IPS-20b (cell line): ENCODE data around the gene CHST13.

ENCODE experiments used
- H3K27ac ChIP-seq: one replicate; pipeline ENCODE4 v1.5.1; 2013; ENCODE audit warnings: low read length
- H3K27me3 ChIP-seq: 2 replicates; pipeline ENCODE4 v1.6.1; 2013; ENCODE audit warnings: mild to moderate bottlenecking, low read length, inconsistent platforms; ENCODE audit not compliant: insufficient read depth
- H3K36me3 ChIP-seq: 2 replicates; pipeline ENCODE4 v1.6.1; 2013; ENCODE audit warnings: low read depth, mild to moderate bottlenecking, inconsistent platforms, low read length, moderate library complexity; ENCODE audit not compliant: insufficient read depth
- H3K4me1 ChIP-seq: 2 replicates; pipeline ENCODE4 v1.6.1; 2013; ENCODE audit warnings: mild to moderate bottlenecking, control low read depth, inconsistent platforms, low read length, moderate library complexity; ENCODE audit not compliant: insufficient read depth
- H3K4me3 ChIP-seq: 2 replicates; pipeline ENCODE4 v1.5.1; 2013; ENCODE audit warnings: mild to moderate bottlenecking, low read length, inconsistent platforms
- H3K9ac ChIP-seq: 2 replicates; pipeline ENCODE4 v1.6.1; 2013; ENCODE audit warnings: low read depth, mild to moderate bottlenecking, inconsistent platforms, low read length, moderate library complexity
- H3K9me3 ChIP-seq: 2 replicates; pipeline ENCODE4 v1.6.1; 2013; ENCODE audit warnings: mild to moderate bottlenecking, low read depth, low read length, inconsistent platforms; ENCODE audit not compliant: insufficient read depth

Gene CHST13

DNA sequence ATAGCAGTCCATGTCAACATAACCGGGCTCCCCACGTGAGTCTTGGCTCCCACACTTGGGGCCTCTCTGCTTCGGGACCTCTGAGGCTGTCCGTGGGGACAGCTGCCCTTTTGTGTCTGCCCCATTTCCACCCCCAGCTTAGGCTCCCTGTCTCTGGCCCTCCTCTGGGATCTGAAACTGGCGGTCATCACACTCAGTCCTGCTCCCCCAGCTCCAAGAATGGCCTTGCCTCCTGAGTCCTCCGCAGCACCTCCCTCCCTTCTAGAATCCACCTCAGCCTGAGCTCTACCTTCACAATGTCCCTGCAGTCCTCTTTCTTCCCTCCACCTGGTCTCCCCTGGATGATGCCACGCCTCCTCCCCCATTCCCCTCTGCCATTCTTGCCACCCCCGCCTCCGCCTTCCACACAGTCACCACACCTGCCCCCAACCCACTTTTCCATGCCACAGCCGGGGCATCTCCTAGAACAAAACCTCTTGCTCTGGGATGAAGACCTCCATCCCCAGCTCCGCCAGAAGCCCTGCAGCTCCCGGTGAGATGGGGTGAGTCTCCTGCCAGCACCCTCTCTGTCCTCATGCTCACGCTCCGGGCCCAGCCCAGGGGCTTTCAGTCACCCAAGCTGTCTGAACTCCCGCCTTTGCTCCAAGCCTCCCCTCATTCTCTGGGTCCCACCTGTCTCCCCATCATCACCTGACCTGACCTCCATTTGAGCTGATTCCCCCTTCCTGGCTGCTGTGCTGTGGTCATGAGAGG, 41.3 kb upstream of the CHST13 start:
- no peak overlapping the region for H3K9ac ChIP-seq
- H3K36me3 ChIP-seq, result no peaks in the 10 kb centered on the region
- H3K27me3 ChIP-seq, result no peaks in the 10 kb centered on the region
- H3K9me3 ChIP-seq, result no peaks in the 10 kb centered on the region
- no peak overlapping the region for H3K4me3 ChIP-seq
- H3K4me1 ChIP-seq, result peaks cover 18% of the 10 kb centered on the region
- no peak overlapping the region for H3K27ac ChIP-seq

- no peak overlapping the region for H3K4me3 ChIP-seq
- H3K9me3 ChIP-seq, result no peaks in the 10 kb centered on the region
- H3K9ac ChIP-seq, result no peak overlapping the region
- H3K36me3 ChIP-seq, result no peaks in the 10 kb centered on the region
- H3K27me3 ChIP-seq, result no peaks in the 10 kb centered on the region
- peaks cover 18% of the 10 kb centered on the region for H3K4me1 ChIP-seq
- no peak overlapping the region for H3K27ac ChIP-seq
Observed at GRCh38 chr3:126483321-126483761, 40.6 kb upstream of the CHST13 start.

- peaks cover 18% of the 10 kb centered on the region for H3K4me1 ChIP-seq
- H3K36me3 ChIP-seq, result no peaks in the 10 kb centered on the region
- peak overlapping the region; percentile 27; the same call in 1 of the 2 replicates for H3K9ac ChIP-seq
- H3K27me3 ChIP-seq, result no peaks in the 10 kb centered on the region
- no peak overlapping the region for H3K4me3 ChIP-seq
- H3K27ac ChIP-seq, result no peak overlapping the region
- no peaks in the 10 kb centered on the region for H3K9me3 ChIP-seq
Observed at GRCh38 chr3:126484148-126484547, 39.8 kb upstream of the CHST13 start.

GRCh38 chr3:126484662-126485061, 39.3 kb upstream of the CHST13 start:
- Histone ChIP-seq H3K27me3 (no peaks in the 10 kb centered on the region), H3K4me3 (peak overlapping the region; percentile 25; the same call in 1 of the 2 replicates), H3K4me1 (peaks cover 18% of the 10 kb centered on the region), H3K27ac (no peak overlapping the region), H3K9me3 (no peaks in the 10 kb centered on the region), H3K9ac (peak overlapping the region; percentile 59; the same call in 1 of the 2 replicates), H3K36me3 (no peaks in the 10 kb centered on the region)

- H3K4me1 ChIP-seq, result peaks cover 18% of the 10 kb centered on the region
- H3K27me3 ChIP-seq, result no peaks in the 10 kb centered on the region
- no peaks in the 10 kb centered on the region for H3K36me3 ChIP-seq
- H3K4me3 ChIP-seq, result peak overlapping the region; percentile 25; the same call in 1 of the 2 replicates
- no peak overlapping the region for H3K27ac ChIP-seq
- H3K9me3 ChIP-seq, result no peaks in the 10 kb centered on the region
- H3K9ac ChIP-seq, result peak overlapping the region; percentile 59; the same call in 1 of the 2 replicates
Observed at GRCh38 chr3:126485176-126485897, 38.6 kb upstream of the CHST13 start.

GRCh38 chr3:126485956-126486355, 38.0 kb upstream of the CHST13 start:
- H3K4me1 ChIP-seq, result peaks cover 18% of the 10 kb centered on the region
- H3K36me3 ChIP-seq, result no peaks in the 10 kb centered on the region
- no peak overlapping the region for H3K27ac ChIP-seq
- no peaks in the 10 kb centered on the region for H3K9me3 ChIP-seq
- no peaks in the 10 kb centered on the region for H3K27me3 ChIP-seq
- no peak overlapping the region for H3K9ac ChIP-seq
- no peak overlapping the region for H3K4me3 ChIP-seq

GRCh38 chr3:126486360-126486847, 37.6 kb upstream of the CHST13 start:
- Histone ChIP-seq H3K9ac (no peak overlapping the region), H3K4me3 (no peak overlapping the region), H3K4me1 (peaks cover 18% of the 10 kb centered on the region)

GRCh38 chr3:126487151-126487771, 36.7 kb upstream of the CHST13 start:
- Histone ChIP-seq H3K9ac (no peak overlapping the region), H3K27ac (no peak overlapping the region), H3K27me3 (no peaks in the 10 kb centered on the region), H3K4me1 (peaks cover 18% of the 10 kb centered on the region), H3K4me3 (no peak overlapping the region), H3K9me3 (no peaks in the 10 kb centered on the region), H3K36me3 (no peaks in the 10 kb centered on the region)

More at GRCh38 chr3:126486360-126486847, 37.6 kb upstream of the CHST13 start:
- no peak overlapping the region for H3K27ac ChIP-seq
- H3K9me3 ChIP-seq, result no peaks in the 10 kb centered on the region
- H3K36me3 ChIP-seq, result no peaks in the 10 kb centered on the region
- no peaks in the 10 kb centered on the region for H3K27me3 ChIP-seq

GRCh38 chr3:126488185-126488584, 35.8 kb upstream of the CHST13 start:
- H3K9ac ChIP-seq, result no peak overlapping the region

DNA sequence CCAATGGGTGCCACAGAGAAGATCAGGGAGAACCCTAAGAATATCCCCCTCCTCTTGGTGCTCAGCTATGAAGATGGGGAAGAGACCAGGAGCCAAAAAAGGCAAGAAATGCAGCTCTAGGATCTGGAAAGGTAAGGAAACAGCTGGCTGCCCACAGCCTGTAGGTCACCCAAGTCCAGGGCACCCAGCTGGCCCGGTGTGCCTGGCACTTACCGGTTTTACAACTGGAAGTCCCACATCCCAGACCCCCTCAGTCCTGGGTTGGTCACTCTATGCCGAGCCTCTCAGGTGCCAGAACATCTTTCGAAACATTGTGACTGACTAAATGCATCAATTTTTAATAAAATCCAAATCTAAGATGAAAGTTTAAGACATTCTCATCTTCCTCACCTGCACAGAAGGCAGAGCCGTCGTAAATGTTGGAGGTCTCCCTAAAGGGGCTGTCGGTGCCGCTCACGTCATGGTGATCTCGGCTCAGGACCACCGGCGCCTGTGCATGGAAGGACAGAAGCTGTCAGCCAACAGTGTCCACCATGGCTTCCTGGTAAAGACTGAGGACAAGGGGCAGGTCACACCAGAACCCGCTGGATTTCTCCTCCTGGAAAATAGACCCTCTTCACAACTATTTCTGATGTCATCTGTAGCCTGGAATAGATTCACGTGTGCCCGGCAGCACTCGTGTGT, 34.9 kb upstream of the CHST13 start:
- no peak overlapping the region for H3K9ac ChIP-seq
- no peaks in the 10 kb centered on the region for H3K36me3 ChIP-seq
- no peaks in the 10 kb centered on the region for H3K9me3 ChIP-seq
- no peaks in the 10 kb centered on the region for H3K27me3 ChIP-seq
- H3K4me1 ChIP-seq, result peaks cover 18% of the 10 kb centered on the region
- no peak overlapping the region for H3K27ac ChIP-seq
- H3K4me3 ChIP-seq, result no peak overlapping the region

More at GRCh38 chr3:126488185-126488584, 35.8 kb upstream of the CHST13 start:
- no peaks in the 10 kb centered on the region for H3K9me3 ChIP-seq
- H3K4me1 ChIP-seq, result peaks cover 18% of the 10 kb centered on the region
- no peaks in the 10 kb centered on the region for H3K27me3 ChIP-seq
- H3K4me3 ChIP-seq, result no peak overlapping the region
- no peak overlapping the region for H3K27ac ChIP-seq
- no peaks in the 10 kb centered on the region for H3K36me3 ChIP-seq

DNA sequence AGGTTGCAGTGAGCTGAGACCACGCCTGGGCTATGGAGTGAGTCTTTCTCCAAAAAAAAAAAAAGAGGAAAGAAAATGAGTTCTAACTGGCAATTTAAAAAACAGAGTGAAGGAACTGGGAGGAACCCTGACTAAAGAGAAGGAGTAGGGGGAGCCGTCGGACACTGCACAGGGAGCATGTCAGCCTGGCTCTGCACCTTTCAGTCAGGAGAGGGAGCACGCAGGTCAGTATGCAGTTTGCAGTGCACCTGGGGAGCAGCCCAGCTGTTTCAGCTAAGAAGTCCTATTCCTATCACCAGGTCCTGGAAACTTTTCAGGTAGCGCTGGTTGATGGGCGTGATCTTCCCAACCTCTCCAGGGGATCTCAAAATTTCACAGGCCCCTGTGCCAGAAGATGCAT, 33.3 kb upstream of the CHST13 start:
- Histone ChIP-seq H3K4me3 (no peak overlapping the region), H3K27me3 (no peaks in the 10 kb centered on the region), H3K27ac (no peak overlapping the region)

More for the DNA sequence above, 33.3 kb upstream of the CHST13 start:
- no peak overlapping the region for H3K9ac ChIP-seq
- no peaks in the 10 kb centered on the region for H3K36me3 ChIP-seq
- H3K9me3 ChIP-seq, result no peaks in the 10 kb centered on the region
- peaks cover 2% of the 10 kb centered on the region; the same call in 1 of the 2 replicates for H3K4me1 ChIP-seq
